SKM-1 treated with dmso at 0.1 percent for 144 hours (cell line): ENCODE results near the gene CELSR2.

Experiments used
- DNase-seq: peaks from one replicate; lab custom pipeline; 2025; ENCODE audit not compliant: unreplicated experiment; lab: John Stamatoyannopoulos, UW

Gene CELSR2

GRCh38 chr1:109250454-109251276, 1.3 kb downstream of the CELSR2 start:
- DNase-seq: no peak

- DNase-seq: no peak
Observed at GRCh38 chr1:109251277-109252166, 2.2 kb downstream of the CELSR2 start.

- DNase-seq: no peak
Observed at GRCh38 chr1:109252167-109252892, 3.0 kb downstream of the CELSR2 start.

- no peak for DNase-seq
Observed at GRCh38 chr1:109252893-109253802, 3.8 kb downstream of the CELSR2 start.

- DNase-seq: no peak
Observed at GRCh38 chr1:109253803-109254620, 4.7 kb downstream of the CELSR2 start.

DNA sequence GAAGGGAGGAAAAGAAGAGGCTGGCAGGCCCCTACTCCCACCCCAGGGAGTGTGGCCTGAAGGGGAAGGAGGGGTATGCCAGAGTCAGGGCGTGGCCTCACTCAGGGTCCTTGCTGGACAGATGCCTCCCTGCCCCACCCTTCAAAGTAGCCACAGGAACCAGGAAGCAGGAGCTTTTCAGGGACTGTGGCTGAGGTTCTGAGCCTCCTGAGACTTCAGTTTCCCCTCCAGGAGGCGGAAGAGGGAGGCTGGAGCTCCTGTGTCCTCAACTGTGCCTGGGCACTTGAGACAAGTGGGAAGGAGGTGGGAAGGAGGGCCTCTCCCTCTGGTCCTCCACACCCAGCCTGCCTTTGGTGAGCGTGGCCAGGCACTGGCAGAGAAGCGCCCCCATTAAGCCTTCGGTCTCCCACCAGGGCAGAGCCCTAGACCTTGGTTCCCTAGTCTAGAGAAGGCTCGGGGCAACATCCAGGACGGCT, 5.3 kb downstream of the CELSR2 start:
- DNase-seq: no peak

- no peak for DNase-seq
Observed at GRCh38 chr1:109255097-109255651, 5.8 kb downstream of the CELSR2 start.

GRCh38 chr1:109255678-109256077, 6.3 kb downstream of the CELSR2 start:
- DNase-seq: no peak

DNA sequence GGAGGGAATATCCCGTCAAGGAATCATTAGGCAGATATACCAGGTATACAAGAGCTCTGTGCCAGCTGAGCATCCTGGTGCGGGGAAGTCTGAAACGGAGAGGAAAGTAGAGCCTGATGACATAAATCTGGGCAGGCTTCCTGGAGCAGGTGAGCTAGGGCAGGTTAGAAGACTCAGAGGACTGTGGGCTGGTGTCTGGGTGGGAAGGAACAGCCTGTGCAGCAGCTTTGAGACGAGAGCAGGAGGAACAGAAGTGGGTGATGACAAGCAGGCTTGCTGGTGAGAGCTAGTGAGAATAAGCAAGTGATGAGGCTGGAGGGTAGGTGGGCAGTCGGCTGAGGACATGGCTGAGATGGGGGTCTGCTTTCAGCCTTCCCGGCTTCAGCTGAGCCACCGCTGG, 6.7 kb downstream of the CELSR2 start:
- no peak for DNase-seq

- DNase-seq: no peak
Observed at GRCh38 chr1:109256971-109257681, 7.8 kb downstream of the CELSR2 start.

DNA sequence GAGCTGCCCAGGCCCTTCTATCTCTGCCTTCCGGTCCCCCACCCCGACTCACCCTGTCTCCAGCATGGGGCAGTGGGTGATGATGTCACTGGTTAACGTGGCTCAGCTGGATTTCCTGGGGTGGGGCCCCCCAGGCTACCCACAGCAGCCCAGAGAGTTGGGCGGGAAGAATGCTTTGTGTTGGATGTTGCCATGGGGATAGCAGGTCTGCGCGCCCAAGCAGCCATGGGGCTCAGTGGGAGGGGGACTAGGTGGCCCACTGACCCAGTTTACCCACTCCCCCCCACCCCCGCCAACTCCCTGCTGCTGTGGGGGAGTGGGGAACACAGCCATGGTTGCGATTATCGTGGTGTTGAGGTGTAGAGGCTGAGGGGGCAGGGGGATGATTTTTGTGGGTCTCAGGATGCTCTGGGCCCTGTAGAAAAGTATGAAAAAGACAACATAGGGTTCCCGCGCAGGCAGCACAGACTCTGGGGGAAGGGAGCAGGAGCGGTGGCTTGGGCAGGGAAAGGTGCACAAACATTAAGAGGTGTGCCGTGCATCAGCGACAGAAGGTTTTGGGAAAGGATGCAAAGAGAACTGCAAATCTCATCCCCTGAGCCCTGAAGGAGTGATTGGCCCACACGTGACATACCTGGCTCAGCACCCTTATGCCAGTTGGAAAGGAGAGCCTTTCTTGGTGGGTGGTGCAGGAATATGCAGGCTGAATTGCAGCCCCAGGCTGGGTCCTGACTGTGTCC, 8.5 kb downstream of the CELSR2 start:
- DNase-seq: no peak

DNA sequence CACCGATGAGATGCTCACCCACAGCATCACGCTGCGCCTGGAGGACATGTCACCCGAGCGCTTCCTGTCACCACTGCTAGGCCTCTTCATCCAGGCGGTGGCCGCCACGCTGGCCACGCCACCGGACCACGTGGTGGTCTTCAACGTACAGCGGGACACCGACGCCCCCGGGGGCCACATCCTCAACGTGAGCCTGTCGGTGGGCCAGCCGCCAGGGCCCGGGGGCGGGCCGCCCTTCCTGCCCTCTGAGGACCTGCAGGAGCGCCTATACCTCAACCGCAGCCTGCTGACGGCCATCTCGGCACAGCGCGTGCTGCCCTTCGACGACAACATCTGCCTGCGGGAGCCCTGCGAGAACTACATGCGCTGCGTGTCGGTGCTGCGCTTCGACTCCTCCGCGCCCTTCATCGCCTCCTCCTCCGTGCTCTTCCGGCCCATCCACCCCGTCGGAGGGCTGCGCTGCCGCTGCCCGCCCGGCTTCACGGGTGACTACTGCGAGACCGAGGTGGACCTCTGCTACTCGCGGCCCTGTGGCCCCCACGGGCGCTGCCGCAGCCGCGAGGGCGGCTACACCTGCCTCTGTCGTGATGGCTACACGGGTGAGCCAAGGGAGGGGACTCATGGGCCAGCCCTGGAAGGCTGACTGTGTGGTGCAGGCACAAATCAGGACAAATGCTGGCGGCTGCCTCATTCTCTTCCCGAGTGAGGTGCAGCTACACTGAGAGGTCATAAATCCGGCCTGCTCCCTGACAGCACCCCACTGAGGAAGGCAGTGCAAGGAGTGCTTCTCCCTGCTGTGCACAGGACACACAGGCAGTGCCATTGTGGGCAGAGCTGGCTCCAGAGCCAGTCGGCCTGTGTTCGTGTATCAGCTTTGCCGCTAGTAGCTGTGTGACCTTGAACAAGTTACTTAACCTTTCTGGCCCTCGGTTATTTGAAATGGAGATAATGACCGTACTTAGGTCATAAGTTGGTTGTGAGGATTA, 9.4 kb downstream of the CELSR2 start:
- no peak for DNase-seq

- no peak for DNase-seq
Observed at GRCh38 chr1:109259674-109260557, 10.6 kb downstream of the CELSR2 start.

DNA sequence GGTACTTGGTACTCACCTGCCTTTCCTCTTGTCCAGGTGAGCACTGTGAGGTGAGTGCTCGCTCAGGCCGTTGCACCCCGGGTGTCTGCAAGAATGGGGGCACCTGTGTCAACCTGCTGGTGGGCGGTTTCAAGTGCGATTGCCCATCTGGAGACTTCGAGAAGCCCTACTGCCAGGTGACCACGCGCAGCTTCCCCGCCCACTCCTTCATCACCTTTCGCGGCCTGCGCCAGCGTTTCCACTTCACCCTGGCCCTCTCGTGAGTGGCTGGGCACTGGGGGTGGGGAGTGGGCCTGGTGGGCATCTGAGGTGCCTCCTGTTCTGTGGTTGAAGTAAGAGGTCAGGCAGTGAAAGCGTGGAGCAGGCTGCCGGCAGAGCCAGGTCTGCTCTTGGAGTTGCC, 11.7 kb downstream of the CELSR2 start:
- no peak for DNase-seq

DNA sequence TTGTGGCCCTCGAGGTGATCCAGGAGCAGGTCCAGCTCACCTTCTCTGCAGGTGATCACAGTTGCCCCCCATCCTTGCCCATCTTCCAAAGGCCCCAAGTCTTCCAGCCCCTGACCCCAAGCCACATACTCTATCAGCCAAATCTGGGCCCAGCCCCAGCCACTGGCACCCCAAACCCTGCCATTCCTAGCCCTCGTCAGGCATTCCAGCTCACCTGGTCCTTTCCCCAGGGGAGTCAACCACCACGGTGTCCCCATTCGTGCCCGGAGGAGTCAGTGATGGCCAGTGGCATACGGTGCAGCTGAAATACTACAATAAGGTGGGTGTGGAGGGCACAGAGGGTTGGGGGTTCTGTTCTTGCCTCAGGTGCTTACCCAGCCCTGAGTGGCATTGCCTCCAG, 12.2 kb downstream of the CELSR2 start:
- no peak for DNase-seq
